Ovary (tissue), 9 donors: ENCODE data around the gene RBBP4. TPM values are rescaled to one million over a fixed set of nuclear protein-coding genes. Genes with fewer than 3 reads are reported as not detected.
"Not testable (repeated sequence)": the region's sequence is repeated elsewhere in the genome, so short reads cannot be mapped to it uniquely, and the experiment has no call there.

ENCODE experiments used
- DNase-seq, 5 donors: peaks; one replicate each; pipeline ENCODE4 v3.0.0-alpha.2; 2019 to 2020
- H3K27ac ChIP-seq, 2 donors: fragments of 200-600 bp; one replicate each; pipeline versions ENCODE4 v1.5.1 to v1.8.0; 2019 to 2022
- H3K27me3 ChIP-seq: fragments of 200-600 bp; one replicate; pipeline ENCODE4 v1.8.0; 2022
- H3K36me3 ChIP-seq: fragments of 200-600 bp; sonication (generic); one replicate; pipeline ENCODE4 v1.5.1; 2019
- H3K4me1 ChIP-seq: one replicate; pipeline ENCODE4 v1.8.1; 2013; ENCODE audit warnings: mild to moderate bottlenecking, moderate library complexity; ENCODE audit not compliant: insufficient read depth
- H3K4me3 ChIP-seq: fragments of 200-600 bp; sonication (generic); one replicate; pipeline ENCODE4 v1.5.1; 2017
- H3K9me3 ChIP-seq, 2 donors: fragments of 200-600 bp in 1 of 2; sonication (generic) in 1 of 2; one replicate each; pipeline versions ENCODE4 v1.5.1 to v1.8.1; 2013 to 2019; ENCODE audit warnings: mild to moderate bottlenecking in 1 of 2, moderate library complexity in 1 of 2
- CTCF ChIP-seq, 3 donors: fragments of 450-650 bp in 2 of 3; fragments of 200-600 bp in 1 of 3; IDR thresholded peaks; one replicate each; pipeline versions ENCODE4 v1.5.1 to v1.8.0; 2016 to 2022; ENCODE audit warnings: antibody characterized with exemption in 3 of 3, mild to moderate bottlenecking in 1 of 3
- EP300 ChIP-seq: sonication (generic); formaldehyde crosslinking; IDR thresholded peaks from one replicate; pipeline ENCODE4 v1.6.1; 2017; ENCODE audit warnings: antibody characterized with exemption
- POLR2A ChIP-seq: fragments of 450-650 bp; IDR thresholded peaks from one replicate; pipeline ENCODE4 v1.6.1; 2017; ENCODE audit warnings: antibody characterized with exemption, mild to moderate bottlenecking, moderate library complexity
- WGBS, 3 donors: extraction: QIAGEN DNeasy Blood & Tissue Kit in 1 of 3; methylation state at CpG; one replicate each; pipeline versions ENCODE4 v1.1.5 to v1.1.7; 2013 to 2017; 5-methylcytosine and 5-hydroxymethylcytosine counted together
- intact Hi-C, 4 donors: fragments of 100-400 bp; cut with DNase I; formaldehyde crosslinking; loops; one replicate each; pipeline versions ENCODE4 v1.11.0 to v1.15.1; 2022 to 2023
- polyA plus RNA-seq, 2 donors: library from polyadenylated mRNA; stranded (reverse); fragments of 200-250 nt in 1 of 2; fragments of 350-450 nt in 1 of 2; fragmentation: Illumina TruSeq in 1 of 2; extraction: RNeasy Lipid Tissue Mini Kit (QIAGEN cat#74804) in 1 of 2; gene quantifications; one replicate each; pipeline ENCODE4 v1.2.3, GENCODE V29; 2013 to 2014
- total RNA-seq, 7 donors: library from RNA; depleted of rRNA in 2 of 7; stranded (reverse); fragments of >200 nt in 2 of 7; fragmentation: NEBNext Ultra II Directional in 3 of 7; extraction: Animal tissue kit (Norgen Biotek cat#: 25700) in 3 of 7; gene quantifications; one replicate each; pipeline versions ENCODE4 v1.1.0 to v1.2.4, GENCODE V29; 2016 to 2023
- donor health status: DM: no; HTN: no; CAD: no; lungs with moderate emphysema.
- donor health status: DM: no; HTN: no; CAD: no.
- donor health status: Bipolar disorder and iron deficiency.
- donor health status: DM: yes; HTN: yes; CAD: no.
- donor health status: DM: no; HTN: no; CAD: no.
- donor health status: DM: yes; HTN: yes; CAD: no.

Gene RBBP4
- total and polyA plus RNA-seq, 9 donors: 78.2 to 223 (median 165) TPM

- intact Hi-C loops: loop anchor here in 1 of 4 donors (10.0 kb wide), 1 partner anchor 52 kb away; the partner anchor contains the start of gene SYNC
- no peak for DNase-seq
- peaks cover 7% of the 10 kb centered on the region for H3K4me1 ChIP-seq
- H3K27ac ChIP-seq: no peak overlapping the region
- H3K9me3 ChIP-seq: no peaks in the 10 kb centered on the region
- peak overlapping the region; percentile 54 for H3K4me3 ChIP-seq
- no peak for TF ChIP-seq CTCF (IDR thresholded peaks at IDR 0.05)
- no peak for TF ChIP-seq EP300
- TF ChIP-seq POLR2A: no peak
- H3K27me3 ChIP-seq: no peaks in the 10 kb centered on the region
- WGBS, 3 donors: 77 to 83% (median 77%) methylated on average over 16 of the region's 16 CpGs
- H3K36me3 ChIP-seq: no peaks in the 10 kb centered on the region
Observed at GRCh38 chr1:32652244-32652962, 1.4 kb downstream of the RBBP4 start.

DNA sequence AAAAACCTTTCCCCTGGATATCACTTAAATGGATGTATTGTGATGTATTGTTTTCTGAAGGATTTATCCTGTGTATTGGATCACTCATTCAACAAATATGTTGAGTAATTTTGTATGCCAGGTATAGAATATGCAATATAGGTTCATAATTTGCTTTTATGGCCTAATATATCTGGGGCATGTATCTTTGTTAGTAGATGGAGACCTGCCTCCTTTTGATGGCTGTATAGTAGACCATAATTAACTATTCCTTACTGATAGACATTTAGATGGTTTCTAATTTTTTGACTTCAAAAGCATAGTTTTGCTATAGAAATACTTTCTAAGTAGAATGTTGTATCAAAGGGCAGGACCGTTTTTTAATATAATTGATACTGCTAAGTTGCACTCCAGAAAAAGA is 8.6 kb downstream of the RBBP4 start:
- Histone ChIP-seq H3K36me3 (no peaks in the 10 kb centered on the region), H3K4me1 (peaks cover 6% of the 10 kb centered on the region), H3K9me3 (no peaks in the 10 kb centered on the region), H3K4me3 (no peak overlapping the region), H3K27me3 (no peaks in the 10 kb centered on the region), H3K27ac (no peak overlapping the region)
- no peak for TF ChIP-seq POLR2A
- TF ChIP-seq CTCF (IDR thresholded peaks at IDR 0.05): no peak
- TF ChIP-seq EP300: no peak
- 75 to 93% (median 85%) methylated on average over 1 of the region's 1 CpG for WGBS, 3 donors
- DNase-seq: no peak
- intact Hi-C loops: loop anchor here in 1 of 4 donors (10.0 kb wide), 1 partner anchor 45 kb away; the partner anchor contains the start of gene SYNC

- Histone ChIP-seq H3K4me3 (no peak overlapping the region), H3K4me1 (no peaks in the 10 kb centered on the region), H3K27me3 (no peaks in the 10 kb centered on the region), H3K27ac (no peak overlapping the region), H3K36me3 (no peaks in the 10 kb centered on the region), H3K9me3 (no peaks in the 10 kb centered on the region)
- TF ChIP-seq CTCF (IDR thresholded peaks at IDR 0.05) (no peak), POLR2A (no peak), EP300 (no peak)
- no peak for DNase-seq
- WGBS, 3 donors: 15 to 33% (median 26%) methylated on average over 1 of the region's 1 CpG
- intact Hi-C loops: no loop called here
Observed at GRCh38 chr1:32665915-32666314, 14.9 kb downstream of the RBBP4 start.

- no peak for DNase-seq
- no peaks in the 10 kb centered on the region for H3K36me3 ChIP-seq
- WGBS, 3 donors: 75 to 80% (median 79%) methylated on average over 12 of the region's 12 CpGs
- no peak overlapping the region for H3K4me3 ChIP-seq
- H3K27ac ChIP-seq: no peak overlapping the region
- no peaks in the 10 kb centered on the region for H3K9me3 ChIP-seq
- H3K4me1 ChIP-seq: no peaks in the 10 kb centered on the region
- TF ChIP-seq POLR2A: no peak
- no peaks in the 10 kb centered on the region for H3K27me3 ChIP-seq
- intact Hi-C loops: no loop called here
Observed at GRCh38 chr1:32666901-32667566, 16.0 kb downstream of the RBBP4 start.

DNA sequence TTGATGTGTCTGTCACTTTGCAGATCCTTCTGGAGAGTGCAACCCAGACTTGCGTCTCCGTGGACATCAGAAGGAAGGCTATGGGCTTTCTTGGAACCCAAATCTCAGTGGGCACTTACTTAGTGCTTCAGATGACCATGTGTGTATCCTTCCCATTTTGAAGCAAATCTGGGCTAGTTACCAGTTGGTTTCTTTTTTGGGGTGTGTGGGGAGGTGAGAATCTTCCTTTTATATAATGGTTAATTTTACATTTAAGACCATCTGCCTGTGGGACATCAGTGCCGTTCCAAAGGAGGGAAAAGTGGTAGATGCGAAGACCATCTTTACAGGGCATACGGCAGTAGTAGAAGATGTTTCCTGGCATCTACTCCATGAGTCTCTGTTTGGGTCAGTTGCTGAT is 17.7 kb downstream of the RBBP4 start:
- H3K27ac ChIP-seq, H3K4me3 ChIP-seq, H3K36me3 ChIP-seq, intact Hi-C loops, H3K27me3 ChIP-seq, H3K9me3 ChIP-seq, H3K4me1 ChIP-seq, DNase-seq: not testable (repeated sequence)
- 88 to 94% (median 92%) methylated on average over 5 of the region's 5 CpGs for WGBS, 3 donors
